Daoy (cell line): ENCODE measurements around the gene KRT80. TPM values are rescaled to one million over a fixed set of nuclear protein-coding genes. Genes with fewer than 3 reads are reported as not detected.

ENCODE experiments used
- DNase-seq: peaks from one replicate; pipeline ENCODE4 v3.0.0-alpha.2; 2015; ENCODE audit warnings: low read depth
- total RNA-seq: library from RNA; depleted of rRNA; stranded (reverse); fragments of >200 nt; shearing (Covaris generic); gene quantifications from 2 replicates; pipeline ENCODE4 v1.2.3, GENCODE V29; 2014

Gene KRT80
- total RNA-seq, 1 experiment from 2014 or later, result 4.4 TPM

DNA sequence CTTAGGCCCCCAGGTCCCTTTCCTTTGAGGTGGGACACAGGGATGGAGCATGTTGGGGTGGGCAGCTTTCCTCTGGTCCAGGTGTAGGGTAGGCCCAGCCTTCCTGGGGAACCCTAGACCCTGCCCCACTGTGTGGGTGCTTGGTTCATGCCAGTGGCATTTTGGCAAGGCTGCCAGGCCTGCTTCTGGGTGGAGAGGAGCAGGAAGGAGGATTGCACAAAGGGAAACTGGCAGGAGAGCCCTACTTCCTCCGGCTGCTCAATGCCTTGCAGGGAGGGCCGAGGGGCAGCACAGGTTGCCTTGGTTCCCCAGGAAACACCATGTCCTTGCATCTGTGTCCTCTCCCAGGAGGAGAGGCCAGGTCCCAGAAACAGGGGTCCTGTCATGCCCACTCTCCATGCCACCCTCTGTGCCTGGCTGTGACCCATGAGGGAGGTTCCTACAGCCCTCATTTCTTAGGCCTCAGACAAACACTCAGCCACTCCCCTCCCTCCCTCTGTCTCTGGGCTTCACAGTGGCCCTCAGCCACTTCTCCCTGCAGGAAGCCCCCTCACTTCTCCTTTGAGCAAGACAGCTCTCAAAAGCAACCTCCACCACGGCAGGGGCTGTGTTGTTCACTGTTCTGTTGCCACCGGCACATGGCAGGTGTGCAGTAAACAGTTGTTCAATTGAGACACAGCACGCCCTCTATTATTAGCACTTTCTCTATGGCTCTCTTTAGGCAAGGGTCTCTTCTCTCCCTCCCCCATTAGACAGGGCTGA, 6.8 kb upstream of the KRT80 start:
- no peak for DNase-seq

DNA sequence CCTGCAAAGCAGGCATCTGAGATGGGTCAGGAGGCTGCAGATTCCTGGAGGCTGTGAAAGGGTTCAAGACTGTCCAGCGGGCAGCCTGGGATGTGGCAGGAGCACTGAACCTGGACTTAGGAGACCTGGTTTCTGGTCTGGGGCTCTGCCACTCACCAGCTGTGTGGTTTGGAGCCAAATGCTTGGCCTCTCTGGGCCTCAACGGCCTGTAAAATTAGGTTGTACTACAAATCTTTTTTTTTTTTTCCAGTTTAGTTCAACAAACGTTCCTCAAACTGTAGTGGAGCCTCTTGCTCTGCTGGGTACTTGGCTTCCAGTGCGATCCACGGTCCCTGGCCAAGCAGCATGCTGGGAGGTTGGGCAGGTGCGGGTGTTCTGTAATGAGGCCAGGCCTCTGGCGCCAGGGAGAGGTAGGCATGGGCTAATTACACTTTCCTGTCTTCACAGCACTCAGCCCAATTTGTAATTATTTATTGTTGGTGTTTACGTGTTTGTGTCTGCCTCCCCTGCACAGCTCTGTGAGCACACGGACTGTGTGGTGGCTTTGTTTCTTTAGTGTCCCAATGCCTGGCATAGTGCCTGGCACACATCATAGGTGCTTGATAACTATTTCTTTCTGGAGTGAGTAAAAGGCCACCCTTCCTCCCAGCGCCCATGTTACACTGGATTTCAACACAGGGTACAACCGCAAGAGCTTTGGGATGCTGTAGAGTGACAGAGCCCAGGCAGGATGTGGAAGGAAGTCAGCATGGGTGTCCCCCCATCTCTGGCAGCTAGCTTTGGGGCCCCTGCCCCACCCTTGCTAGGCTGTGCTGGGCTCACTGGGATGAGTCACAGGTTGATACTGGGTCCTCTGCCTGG, 5.8 kb upstream of the KRT80 start:
- no peak for DNase-seq

- peak; percentile 74 for DNase-seq
Observed at GRCh38 chr12:52195065-52195730, 3.4 kb upstream of the KRT80 start.

DNA sequence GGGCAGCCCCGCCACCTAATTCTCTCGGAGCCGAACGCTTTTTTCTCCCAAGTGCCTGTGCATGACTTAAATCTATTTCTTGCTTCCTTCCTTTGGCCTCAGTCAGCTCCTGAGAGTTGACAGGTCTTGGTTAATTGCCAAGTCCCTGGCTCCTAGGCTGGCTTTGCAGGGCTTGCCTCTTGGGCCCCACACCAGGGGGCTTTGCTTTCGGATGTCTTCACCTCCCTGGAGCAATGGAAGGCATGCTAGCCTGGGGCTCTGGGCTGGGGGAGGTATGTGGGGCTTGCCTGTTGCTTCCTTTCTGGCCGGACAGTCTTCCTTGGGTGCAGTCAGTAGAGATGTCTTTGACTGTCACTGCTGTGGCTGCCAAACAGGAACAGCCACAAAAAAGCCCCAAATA, 2.2 kb upstream of the KRT80 start:
- no peak for DNase-seq

- DNase-seq, result no peak
Observed at GRCh38 chr12:52193532-52193931, 1.7 kb upstream of the KRT80 start.

GRCh38 chr12:52190860-52191729, 719 bp downstream of the KRT80 start:
- DNase-seq, result no peak

GRCh38 chr12:52189376-52190174, 2.2 kb downstream of the KRT80 start:
- peak; percentile 64 for DNase-seq

- DNase-seq, result no peak
Observed at GRCh38 chr12:52188658-52189057, 3.2 kb downstream of the KRT80 start.

DNA sequence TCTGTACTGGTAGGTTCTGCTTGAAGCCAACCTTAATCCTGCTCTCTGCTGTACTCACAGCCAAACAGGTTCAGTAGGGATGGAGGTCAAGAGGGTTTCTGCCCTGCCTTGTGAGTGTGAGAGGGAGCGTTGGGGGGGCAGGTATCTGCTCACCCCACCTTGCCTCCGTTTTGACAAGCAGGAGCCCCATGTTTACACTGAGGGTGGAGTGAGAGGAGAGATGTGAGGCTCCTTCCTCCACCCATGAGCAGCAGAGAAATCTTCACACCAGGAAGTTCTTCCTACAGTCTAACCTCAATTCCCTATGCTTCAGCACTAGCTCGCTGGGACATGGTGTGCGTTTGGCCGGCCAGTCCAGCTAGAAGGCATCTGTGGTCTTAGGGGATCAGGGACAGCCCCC, 4.2 kb downstream of the KRT80 start:
- no peak for DNase-seq

GRCh38 chr12:52187206-52187605, 4.6 kb downstream of the KRT80 start:
- DNase-seq, result no peak

DNA sequence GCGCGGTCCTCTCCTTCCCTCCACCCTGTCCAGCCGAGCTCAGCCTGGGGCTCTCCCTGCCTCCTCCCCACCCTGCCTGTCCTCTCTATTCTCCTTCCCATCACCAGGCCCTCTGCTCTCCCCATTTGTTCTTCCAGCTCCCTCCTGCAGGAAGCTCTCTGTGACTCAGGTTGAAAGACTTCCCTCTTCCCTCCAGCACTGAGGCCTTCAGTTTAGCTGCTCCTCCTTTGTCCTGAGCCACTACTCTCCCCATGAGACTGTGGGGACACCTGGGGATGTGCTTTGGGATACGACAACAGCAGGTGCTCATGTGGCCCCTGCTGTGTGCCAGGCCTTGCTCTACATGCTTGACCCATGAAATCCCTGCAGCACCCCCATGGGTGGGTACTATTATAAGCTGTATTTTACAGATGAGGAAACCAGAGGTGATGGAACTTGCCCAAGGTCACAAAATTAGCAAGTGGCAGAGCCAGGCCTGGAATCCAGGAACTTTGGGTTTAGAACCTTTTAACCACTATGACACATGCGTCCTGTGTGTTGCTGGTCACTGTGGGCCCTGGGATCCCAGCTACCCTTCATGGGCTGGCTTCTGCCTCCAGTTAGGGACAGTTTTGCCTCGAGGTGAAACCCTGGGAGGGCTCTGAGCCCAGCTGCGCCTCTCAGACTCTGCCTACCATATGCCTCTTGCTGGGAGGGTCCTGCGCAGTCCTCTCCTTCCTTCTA, 5.5 kb downstream of the KRT80 start:
- DNase-seq, result peak; percentile 88

GRCh38 chr12:52185400-52185967, 6.3 kb downstream of the KRT80 start:
- no peak for DNase-seq

DNA sequence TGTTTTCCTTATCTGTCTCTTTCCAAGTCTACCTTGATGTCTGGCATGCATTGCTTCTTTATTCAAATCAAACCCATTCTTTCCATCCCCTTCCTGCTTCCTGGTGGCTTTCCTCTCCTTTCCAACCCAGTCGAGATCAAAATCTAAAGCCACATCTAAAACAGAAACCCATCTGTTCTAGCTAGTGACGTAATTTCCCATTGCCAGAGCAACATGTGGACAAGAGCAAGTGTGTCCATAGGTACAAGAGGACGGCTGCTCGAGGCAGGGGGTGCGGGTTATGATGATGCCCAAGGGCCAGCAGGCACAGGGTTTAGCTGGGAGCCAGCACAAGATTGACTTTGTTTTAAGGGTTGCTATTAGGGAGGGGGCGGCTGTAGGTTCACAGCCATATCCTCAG, 7.0 kb downstream of the KRT80 start:
- no peak for DNase-seq

DNA sequence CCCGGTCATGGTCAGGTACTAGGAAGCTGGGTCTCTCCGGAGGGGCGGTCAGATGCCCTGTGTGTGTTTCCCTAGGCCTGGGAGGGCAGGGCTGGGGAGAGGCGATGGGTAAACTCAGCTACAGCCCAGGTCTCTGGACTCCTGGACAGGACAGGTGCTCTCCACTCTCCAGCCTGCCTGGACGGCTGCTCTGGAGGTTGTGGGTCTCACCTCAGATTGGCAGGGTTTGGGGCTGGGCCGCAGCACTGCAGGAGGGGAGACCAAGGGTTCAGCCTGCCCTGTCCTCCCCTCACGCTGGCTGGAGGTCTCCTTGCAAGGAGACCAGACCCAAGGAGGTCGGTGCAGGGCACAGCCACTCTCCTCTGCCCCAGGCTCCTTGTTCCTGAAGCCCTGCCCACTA, 7.8 kb downstream of the KRT80 start:
- DNase-seq, result no peak

GRCh38 chr12:52183544-52183910, 8.3 kb downstream of the KRT80 start:
- DNase-seq, result no peak

GRCh38 chr12:52182898-52183543, 8.8 kb downstream of the KRT80 start:
- DNase-seq, result peak; percentile 78

GRCh38 chr12:52182384-52182783, 9.4 kb downstream of the KRT80 start:
- no peak for DNase-seq

- DNase-seq, result peak; percentile 94
Observed at GRCh38 chr12:52181746-52182145, 10.1 kb downstream of the KRT80 start.

- peak; percentile 53 for DNase-seq
Observed at GRCh38 chr12:52180971-52181628, 10.7 kb downstream of the KRT80 start.
